HepG2 (cell line): ENCODE measurements around the gene CIART. TPM values are rescaled to one million over a fixed set of nuclear protein-coding genes. Genes with fewer than 3 reads are reported as not detected.
A peak's percentile ranks its signal among the peaks of the same experiment; 100 is the strongest.

Experiments
- ARNT2 ChIP-seq: sonication (generic); formaldehyde crosslinking; IDR thresholded peaks from 2 replicates; pipeline ENCODE4 v1.8.0; 2022; ENCODE audit warnings: mild to moderate bottlenecking, low read depth, missing genetic modification reagents, moderate library complexity
- ATF4 ChIP-seq, 2 experiments: fragments of 450-650 bp in 1 of 2; sonication (generic) in 1 of 2; formaldehyde crosslinking; IDR thresholded peaks; 2 replicates each; pipeline versions ENCODE4 v1.5.0 to v1.8.0; 2020 to 2022; ENCODE audit warnings: mild to moderate bottlenecking in 1 of 2, missing genetic modification reagents in 1 of 2
- ELF1 ChIP-seq: sonication (generic); formaldehyde crosslinking; IDR thresholded peaks from 2 replicates; pipeline ENCODE4 v1.4.0; 2020; ENCODE audit warnings: missing genetic modification reagents
- FLYWCH1 ChIP-seq: sonication (generic); formaldehyde crosslinking; IDR thresholded peaks from 2 replicates; pipeline ENCODE4 v1.8.1; 2023; ENCODE audit warnings: mild to moderate bottlenecking, missing genetic modification reagents
- FOXA3 ChIP-seq: IDR thresholded peaks from 2 replicates; pipeline ENCODE4 v1.6.1; 2016; ENCODE audit warnings: missing genetic modification reagents, missing compliant biosample characterization
- KMT2A ChIP-seq: sonication (generic); formaldehyde crosslinking; IDR thresholded peaks from 2 replicates; pipeline ENCODE4 v1.4.0; 2020; ENCODE audit warnings: missing genetic modification reagents
- NONO ChIP-seq, 2 experiments: fragments of 450-650 bp in 1 of 2; sonication (generic) in 1 of 2; formaldehyde crosslinking in 1 of 2; IDR thresholded peaks in 1 of 2; conservative IDR thresholded peaks in 1 of 2; 2 replicates each; pipeline versions ENCODE4 v1.6.1 to v1.8.0; 2017 to 2022; ENCODE audit warnings: mild to moderate bottlenecking in 1 of 2, missing genetic modification reagents in 1 of 2, moderate library complexity in 1 of 2
- NR2F1 ChIP-seq, 2 experiments: fragments of 450-650 bp in 1 of 2; formaldehyde crosslinking in 1 of 2; IDR thresholded peaks; 2 replicates each; pipeline versions ENCODE4 v1.5.0 to v1.6.1; 2016 to 2020; ENCODE audit warnings: mild to moderate bottlenecking in 1 of 2, missing compliant biosample characterization in 1 of 2, missing genetic modification reagents in 1 of 2, moderate library complexity in 1 of 2
- PHF5A ChIP-seq: IDR thresholded peaks from one replicate; pipeline ENCODE4 v1.6.1; 2018; ENCODE audit warnings: low read depth, missing genetic modification reagents; ENCODE audit not compliant: unreplicated experiment
- POLR2A ChIP-seq, 2 experiments: IDR thresholded peaks; 2 replicates each; pipeline ENCODE4 v1.6.1; 2011; ENCODE audit warnings: low read depth in 2 of 2, low read length in 2 of 2, mild to moderate bottlenecking in 1 of 2, moderate library complexity in 1 of 2; ENCODE audit not compliant: insufficient read depth in 1 of 2
- POLR2AphosphoS5 ChIP-seq: IDR thresholded peaks from 2 replicates; pipeline ENCODE4 v1.6.1; 2012; ENCODE audit warnings: low read depth, low read length
- SIN3A ChIP-seq: IDR thresholded peaks from 2 replicates; pipeline ENCODE4 v1.6.1; 2011; ENCODE audit warnings: low read depth, mild to moderate bottlenecking, control low read depth, low read length, borderline replicate concordance
- SOX13 ChIP-seq, 3 experiments: fragments of 450-650 bp in 1 of 3; sonication (generic) in 1 of 3; formaldehyde crosslinking in 1 of 3; IDR thresholded peaks in 2 of 3; conservative IDR thresholded peaks in 1 of 3; 2 replicates each; pipeline versions ENCODE4 v1.5.0 to v1.6.1; 2016 to 2020; ENCODE audit warnings: antibody characterized with exemption in 1 of 3, mild to moderate bottlenecking in 1 of 3, missing compliant biosample characterization in 1 of 3, missing genetic modification reagents in 1 of 3, moderate library complexity in 1 of 3
- STAT5B ChIP-seq: sonication (generic); formaldehyde crosslinking; IDR thresholded peaks from 2 replicates; pipeline ENCODE4 v1.4.0; 2020; ENCODE audit warnings: missing genetic modification reagents
- TAF1 ChIP-seq: sonication (generic); formaldehyde crosslinking; IDR thresholded peaks from 2 replicates; pipeline ENCODE4 v1.4.0; 2020; ENCODE audit warnings: missing genetic modification reagents
- TBX3 ChIP-seq: fragments of 450-650 bp; IDR thresholded peaks from 2 replicates; pipeline ENCODE4 v1.6.1; 2017; ENCODE audit warnings: antibody characterized with exemption, mild to moderate bottlenecking, inconsistent platforms, borderline replicate concordance
- ZFAT ChIP-seq: sonication (generic); formaldehyde crosslinking; conservative IDR thresholded peaks from 2 replicates; pipeline ENCODE4 v1.8.1; 2023; ENCODE audit warnings: missing genetic modification reagents, inconsistent platforms
- ZGPAT ChIP-seq: IDR thresholded peaks from 2 replicates; pipeline ENCODE4 v1.6.1; 2016; ENCODE audit warnings: mild to moderate bottlenecking
- ZNF143 ChIP-seq: sonication (generic); formaldehyde crosslinking; IDR thresholded peaks from 2 replicates; pipeline ENCODE4 v1.4.0; 2020; ENCODE audit warnings: missing genetic modification reagents
- ZNF20 ChIP-seq: sonication (generic); formaldehyde crosslinking; IDR thresholded peaks from 2 replicates; pipeline ENCODE4 v1.4.0; 2020; ENCODE audit warnings: mild to moderate bottlenecking, moderate library complexity, missing genetic modification reagents
- ZNF225 ChIP-seq: sonication (generic); formaldehyde crosslinking; IDR thresholded peaks from 2 replicates; pipeline ENCODE4 v1.4.0; 2020; ENCODE audit warnings: mild to moderate bottlenecking, missing genetic modification reagents
- ZNF331 ChIP-seq: sonication (generic); formaldehyde crosslinking; IDR thresholded peaks from 2 replicates; pipeline ENCODE4 v1.4.0; 2020; ENCODE audit warnings: missing genetic modification reagents
- ZNF484 ChIP-seq: sonication (generic); formaldehyde crosslinking; IDR thresholded peaks from 2 replicates; pipeline ENCODE4 v1.5.1; 2020; ENCODE audit warnings: mild to moderate bottlenecking, low read depth, missing genetic modification reagents, borderline replicate concordance
- ZNF564 ChIP-seq: sonication (generic); formaldehyde crosslinking; IDR thresholded peaks from 2 replicates; pipeline ENCODE4 v1.8.1; 2023; ENCODE audit warnings: mild to moderate bottlenecking, missing genetic modification reagents
- ZNF749 ChIP-seq: sonication (generic); formaldehyde crosslinking; IDR thresholded peaks from 2 replicates; pipeline ENCODE4 v1.8.0; 2022; ENCODE audit warnings: mild to moderate bottlenecking, missing genetic modification reagents, moderate library complexity, borderline replicate concordance
- polyA plus RNA-seq, 8 experiments: library from polyadenylated mRNA; depleted of rRNA in 3 of 8; stranded (reverse) in 7 of 8; unstranded in 1 of 8; fragments of >200 nt; fragmentation: Illumina TruSeq in 4 of 8; extraction: Trizol in 4 of 8; gene quantifications; 2 replicates each; pipeline versions ENCODE4 v1.2.1 to v1.2.3, GENCODE V29; 2011 to 2016; ENCODE audit warnings: low read depth in 4 of 8, missing spikeins in 1 of 8, mixed read lengths in 1 of 8; ENCODE audit not compliant: insufficient read depth in 1 of 8
- total RNA-seq, 5 experiments: library from RNA; depleted of rRNA; stranded (reverse); fragments of >200 nt; fragmentation: Illumina TruSeq; extraction: Trizol; gene quantifications; 2 replicates each; pipeline ENCODE4 v1.2.3, GENCODE V29; 2016; ENCODE audit warnings: low read depth in 1 of 5
- TF ChIP-seq, protein P1 (sequence below): conservative IDR thresholded peaks from 2 replicates; pipeline ENCODE4 v1.6.1; 2018; ENCODE audit warnings: missing genetic modification reagents

Gene CIART
- total and polyA plus RNA-seq, 2 of the 13 experiments (the other 11 are each of a cell fraction or from before 2014, with no cell fraction given): 0.58 TPM; not detected in 1

GRCh38 chr1:150268705-150269403 lies 13.5 kb upstream of the CIART start, which contains the start of gene APH1A (continued):
- TF ChIP-seq SOX13 (IDR thresholded peaks at IDR 0.05) (no peak), SOX13 (CRISPR knock-in tag; conservative IDR thresholded peaks at IDR 0.05 in 1 of 2, IDR thresholded peaks at IDR 0.05 in 1 of 2) (peak in 1 of 2 experiments; percentile 34; a peak in 1 of 4 replicates), ARNT2 (CRISPR knock-in tag) (peak; percentile 60; the same call in 1 of the 2 replicates), ZGPAT (CRISPR knock-in tag) (peak; percentile 92; the same call in 1 of the 2 replicates), ATF4 (CRISPR knock-in tag; IDR thresholded peaks at IDR 0.05) (peak in 1 of 2 experiments; percentile 39; a peak in 1 of 4 replicates), ZNF484 (CRISPR knock-in tag) (no peak), ELF1 (CRISPR knock-in tag) (peak; percentile 94), FOXA3 (CRISPR knock-in tag) (0 out of 2 replicates have a peak, but pooled peaks have one; percentile 7), KMT2A (CRISPR knock-in tag) (peak; percentile 93), STAT5B (CRISPR knock-in tag) (0 out of 2 replicates have a peak, but pooled peaks have one; percentile 18), POLR2A (IDR thresholded peaks at IDR 0.05; ENCODE audit: insufficient read depth in 1 of 2, low read depth in 2 of 2, low read length in 2 of 2) (peak; percentile 45 to 53; a peak in 3 of 4 replicates), FLYWCH1 (CRISPR knock-in tag) (no peak), ZFAT (CRISPR knock-in tag) (peak; percentile 88; the same call in 1 of the 2 replicates), NR2F1 (CRISPR knock-in tag; IDR thresholded peaks at IDR 0.05) (0 out of 4 replicates have a peak, but pooled peaks of 1 of the 2 experiments have one; percentile 8), SIN3A (peak; percentile 48; the same call in 1 of the 2 replicates), ZNF225 (CRISPR knock-in tag) (0 out of 2 replicates have a peak, but pooled peaks have one; percentile 19), ZNF331 (CRISPR knock-in tag) (peak; percentile 51; the same call in 1 of the 2 replicates), NONO (IDR thresholded peaks at IDR 0.05) (no peak), NONO (CRISPR knock-in tag; conservative IDR thresholded peaks at IDR 0.05) (peak; percentile 83), ZNF143 (CRISPR knock-in tag) (peak; percentile 95), TBX3 (peak; percentile 39; the same call in 1 of the 2 replicates), ZNF749 (0 out of 2 replicates have a peak, but pooled peaks have one; percentile 15), TAF1 (peak; percentile 59), POLR2AphosphoS5 (peak; percentile 73), PHF5A (CRISPR knock-in tag) (peak; percentile 21), ZNF564 (CRISPR knock-in tag) (0 out of 2 replicates have a peak, but pooled peaks have one; percentile 37), ZNF20 (CRISPR knock-in tag) (0 out of 2 replicates have a peak, but pooled peaks have one; percentile 42)
- TF ChIP-seq, protein P1, sequence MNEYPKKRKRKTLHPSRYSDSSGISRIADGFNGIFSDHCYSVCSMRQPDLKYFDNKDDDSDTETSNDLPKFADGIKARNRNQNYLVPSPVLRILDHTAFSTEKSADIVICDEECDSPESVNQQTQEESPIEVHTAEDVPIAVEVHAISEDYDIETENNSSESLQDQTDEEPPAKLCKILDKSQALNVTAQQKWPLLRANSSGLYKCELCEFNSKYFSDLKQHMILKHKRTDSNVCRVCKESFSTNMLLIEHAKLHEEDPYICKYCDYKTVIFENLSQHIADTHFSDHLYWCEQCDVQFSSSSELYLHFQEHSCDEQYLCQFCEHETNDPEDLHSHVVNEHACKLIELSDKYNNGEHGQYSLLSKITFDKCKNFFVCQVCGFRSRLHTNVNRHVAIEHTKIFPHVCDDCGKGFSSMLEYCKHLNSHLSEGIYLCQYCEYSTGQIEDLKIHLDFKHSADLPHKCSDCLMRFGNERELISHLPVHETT (CRISPR knock-in tag): no peak
